ENCODE data around the gene PIGN. TPM values are rescaled to one million over a fixed set of nuclear protein-coding genes. Genes with fewer than 3 reads are reported as not detected.

PIGN gene
- total RNA-seq, 2 donors from 2014 or later = 38.2 to 48.8 TPM

DNA sequence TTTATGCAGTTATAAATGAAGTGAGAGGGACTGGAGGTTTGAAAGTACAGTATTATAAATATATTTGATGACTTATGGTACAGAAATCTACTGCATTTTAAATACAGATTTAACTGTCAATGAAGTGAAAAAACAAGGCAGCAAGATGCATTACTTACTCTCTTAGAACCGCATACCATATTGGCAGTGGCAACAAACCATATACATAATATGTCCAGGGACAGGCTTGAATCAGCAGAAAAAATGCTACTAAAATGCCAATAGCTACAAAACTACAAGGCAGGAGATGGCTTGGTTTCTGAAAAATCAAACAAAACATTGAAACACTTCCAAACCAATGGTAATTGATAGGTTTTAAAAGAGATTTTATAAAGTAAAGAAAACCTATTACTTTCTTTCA lies 77.2 kb downstream of the PIGN start:
- Histone ChIP-seq H3K4me3 (ENCODE audit: low read length) (no peak overlapping the region), H3K9ac (ENCODE audit: extremely low read depth, low read length, poor library complexity, severe bottlenecking) (no peak overlapping the region), H3K9me3 (ENCODE audit: control insufficient read depth, low read length) (no peaks in the 10 kb centered on the region), H3K36me3 (ENCODE audit: control insufficient read depth, insufficient read depth, low read length) (no peaks in the 10 kb centered on the region), H3K27ac (ENCODE audit: low read depth, low read length) (no peak overlapping the region), H3K27me3 (ENCODE audit: control insufficient read depth, insufficient read depth, low read length, poor library complexity, severe bottlenecking) (no peaks in the 10 kb centered on the region), H3K4me1 (ENCODE audit: control insufficient read depth, insufficient read depth, low read length) (no peaks in the 10 kb centered on the region)
- no peak overlapping the region for H3K27ac Mint-ChIP-seq
- DNase-seq = no peak
- TF ChIP-seq, protein P1, sequence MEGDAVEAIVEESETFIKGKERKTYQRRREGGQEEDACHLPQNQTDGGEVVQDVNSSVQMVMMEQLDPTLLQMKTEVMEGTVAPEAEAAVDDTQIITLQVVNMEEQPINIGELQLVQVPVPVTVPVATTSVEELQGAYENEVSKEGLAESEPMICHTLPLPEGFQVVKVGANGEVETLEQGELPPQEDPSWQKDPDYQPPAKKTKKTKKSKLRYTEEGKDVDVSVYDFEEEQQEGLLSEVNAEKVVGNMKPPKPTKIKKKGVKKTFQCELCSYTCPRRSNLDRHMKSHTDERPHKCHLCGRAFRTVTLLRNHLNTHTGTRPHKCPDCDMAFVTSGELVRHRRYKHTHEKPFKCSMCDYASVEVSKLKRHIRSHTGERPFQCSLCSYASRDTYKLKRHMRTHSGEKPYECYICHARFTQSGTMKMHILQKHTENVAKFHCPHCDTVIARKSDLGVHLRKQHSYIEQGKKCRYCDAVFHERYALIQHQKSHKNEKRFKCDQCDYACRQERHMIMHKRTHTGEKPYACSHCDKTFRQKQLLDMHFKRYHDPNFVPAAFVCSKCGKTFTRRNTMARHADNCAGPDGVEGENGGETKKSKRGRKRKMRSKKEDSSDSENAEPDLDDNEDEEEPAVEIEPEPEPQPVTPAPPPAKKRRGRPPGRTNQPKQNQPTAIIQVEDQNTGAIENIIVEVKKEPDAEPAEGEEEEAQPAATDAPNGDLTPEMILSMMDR (conservative IDR thresholded peaks at IDR 0.05) = no peak
- peaks cover 2% of the 10 kb centered on the region for H3K36me3 Mint-ChIP-seq (ENCODE audit: low read depth)
- no peak overlapping the region for H3K4me3 Mint-ChIP-seq
- 86 to 100% methylated on average over 1 of the region's 1 CpG for WGBS, 2 experiments (ENCODE audit: insufficient coverage in 1 of 2, insufficient read length in 1 of 2)
- no peaks in the 10 kb centered on the region for H3K9me3 Mint-ChIP-seq
- no peaks in the 10 kb centered on the region for H3K4me1 Mint-ChIP-seq
- no peaks in the 10 kb centered on the region for H3K27me3 Mint-ChIP-seq (ENCODE audit: insufficient read depth)

GRCh38 chr18:62107881-62108280 lies 79.0 kb downstream of the PIGN start:
- 94% methylated on average over 1 of the region's 1 CpG; no CpG with 5 or more reads in 1 of the 2 experiments for WGBS, 2 experiments (ENCODE audit: insufficient coverage in 1 of 2, insufficient read length in 1 of 2)
- no peak overlapping the region for H3K27ac Mint-ChIP-seq
- Histone ChIP-seq H3K4me1 (ENCODE audit: control insufficient read depth, insufficient read depth, low read length) (no peaks in the 10 kb centered on the region), H3K27me3 (ENCODE audit: control insufficient read depth, insufficient read depth, low read length, poor library complexity, severe bottlenecking) (no peaks in the 10 kb centered on the region), H3K9me3 (ENCODE audit: control insufficient read depth, low read length) (no peaks in the 10 kb centered on the region), H3K4me3 (ENCODE audit: low read length) (no peak overlapping the region), H3K36me3 (ENCODE audit: control insufficient read depth, insufficient read depth, low read length) (no peaks in the 10 kb centered on the region), H3K27ac (ENCODE audit: low read depth, low read length) (no peak overlapping the region), H3K9ac (ENCODE audit: extremely low read depth, low read length, poor library complexity, severe bottlenecking) (no peak overlapping the region)
- H3K9me3 Mint-ChIP-seq = no peaks in the 10 kb centered on the region
- H3K4me1 Mint-ChIP-seq = no peaks in the 10 kb centered on the region
- no peaks in the 10 kb centered on the region for H3K27me3 Mint-ChIP-seq (ENCODE audit: insufficient read depth)
- H3K36me3 Mint-ChIP-seq (ENCODE audit: low read depth) = no peaks in the 10 kb centered on the region
- DNase-seq = no peak
- TF ChIP-seq, protein P1 (conservative IDR thresholded peaks at IDR 0.05) = no peak
- H3K4me3 Mint-ChIP-seq = no peak overlapping the region

- H3K4me3 ChIP-seq (ENCODE audit: low read length) = no peak overlapping the region
- H3K27me3 ChIP-seq (ENCODE audit: control insufficient read depth, insufficient read depth, low read length, poor library complexity, severe bottlenecking) = no peaks in the 10 kb centered on the region
- H3K36me3 ChIP-seq (ENCODE audit: control insufficient read depth, insufficient read depth, low read length) = peaks cover 15% of the 10 kb centered on the region
- no peaks in the 10 kb centered on the region for H3K36me3 Mint-ChIP-seq (ENCODE audit: low read depth)
- H3K9me3 ChIP-seq (ENCODE audit: control insufficient read depth, low read length) = no peaks in the 10 kb centered on the region
- no peaks in the 10 kb centered on the region for H3K9me3 Mint-ChIP-seq
- no peak overlapping the region for H3K27ac Mint-ChIP-seq
- H3K27ac ChIP-seq (ENCODE audit: low read depth, low read length) = no peak overlapping the region
- no peaks in the 10 kb centered on the region for H3K4me1 ChIP-seq (ENCODE audit: control insufficient read depth, insufficient read depth, low read length)
- no peak overlapping the region for H3K4me3 Mint-ChIP-seq
- 87 to 100% methylated on average over 1 to 2 of the region's 2 CpGs for WGBS, 2 experiments (ENCODE audit: insufficient coverage in 1 of 2, insufficient read length in 1 of 2)
- no peak overlapping the region for H3K9ac ChIP-seq (ENCODE audit: extremely low read depth, low read length, poor library complexity, severe bottlenecking)
- H3K4me1 Mint-ChIP-seq = no peaks in the 10 kb centered on the region
- no peak for DNase-seq
- TF ChIP-seq, protein P1 (conservative IDR thresholded peaks at IDR 0.05) = no peak
- H3K27me3 Mint-ChIP-seq (ENCODE audit: insufficient read depth) = no peaks in the 10 kb centered on the region
Observed at GRCh38 chr18:62106271-62106670, 80.6 kb downstream of the PIGN start.

Measured in endodermal cell (in vitro differentiated cells).